Nucleus accumbens (tissue), 56 donors: ENCODE measurements around the gene FAIM.
"Not testable (repeated sequence)": the region's sequence is repeated elsewhere in the genome, so short reads cannot be mapped to it uniquely, and the experiment has no call there.

Experiments used
- DNase-seq, 56 donors: peaks; one replicate each; lab custom pipeline; 2025; lab: John Stamatoyannopoulos, UW

FAIM gene, protein sequence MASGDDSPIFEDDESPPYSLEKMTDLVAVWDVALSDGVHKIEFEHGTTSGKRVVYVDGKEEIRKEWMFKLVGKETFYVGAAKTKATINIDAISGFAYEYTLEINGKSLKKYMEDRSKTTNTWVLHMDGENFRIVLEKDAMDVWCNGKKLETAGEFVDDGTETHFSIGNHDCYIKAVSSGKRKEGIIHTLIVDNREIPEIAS

DNA sequence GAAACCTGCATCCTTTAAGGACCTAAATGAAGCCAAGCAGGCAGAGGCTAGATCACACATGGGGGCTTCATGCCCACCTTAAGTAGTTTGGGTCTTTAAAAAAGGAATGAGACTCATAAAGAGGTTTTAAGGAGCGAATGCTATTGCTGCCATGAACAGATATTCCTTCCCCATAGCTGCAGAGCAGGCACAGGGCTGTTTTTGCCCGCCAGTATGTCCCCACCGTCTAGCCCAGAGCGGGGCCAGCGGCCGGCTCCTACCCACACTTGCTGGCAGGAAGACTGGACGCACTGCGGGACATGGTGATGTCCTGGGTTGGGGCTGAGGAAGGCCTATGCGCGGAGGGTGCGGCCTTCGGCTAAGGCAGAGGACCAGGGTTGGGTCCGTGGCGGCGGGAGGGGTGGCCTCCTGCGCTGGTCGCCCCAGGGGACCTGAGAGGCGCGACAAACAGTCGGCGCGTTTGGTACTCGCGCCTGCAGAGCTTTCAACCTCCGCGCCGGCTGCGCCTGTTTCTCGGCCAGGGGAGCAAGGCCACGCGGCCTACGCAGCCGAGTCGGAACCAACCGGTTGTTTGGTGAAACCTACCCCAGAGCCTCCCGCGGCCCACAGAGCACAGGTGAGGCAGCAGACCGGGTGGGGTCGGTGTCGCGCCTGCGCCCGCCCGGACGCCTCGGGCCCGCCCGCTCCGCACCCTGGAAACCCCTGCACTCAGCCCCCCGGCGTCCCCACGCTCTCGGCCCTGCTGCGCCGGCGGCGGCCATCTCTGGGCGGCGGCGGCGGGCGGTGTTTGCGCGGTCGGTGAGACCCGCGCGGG is at the start of gene FAIM:
TSS of gene FAIM (plus strand) at position 450 of the 814 bp plus-strand sequence. CDS start 10,956 bp downstream, outside the sequence.
- DNase-seq = peak in 51 of 56 donors; percentile 19 to 87 (median 66)

DNA sequence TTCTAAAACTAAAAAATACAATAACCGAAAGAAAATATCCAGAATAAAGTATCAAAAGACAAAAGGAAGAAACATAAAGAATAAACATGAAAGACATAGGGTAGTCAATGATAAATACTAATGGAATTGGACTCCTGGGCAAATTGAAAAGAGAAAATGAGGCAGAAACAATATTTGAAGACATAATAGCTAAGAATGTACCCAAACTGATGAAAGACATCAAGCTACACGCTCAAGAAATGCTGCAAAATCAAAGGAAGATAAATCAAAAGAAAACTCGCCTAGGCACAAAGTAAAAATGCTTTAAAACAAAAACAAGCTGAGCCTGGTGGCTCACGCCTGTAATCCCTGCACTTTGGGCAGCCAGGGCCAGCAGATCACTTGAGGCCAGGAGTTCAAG is 49.4 kb upstream of the FAIM start:
- DNase-seq = no peak

DNA sequence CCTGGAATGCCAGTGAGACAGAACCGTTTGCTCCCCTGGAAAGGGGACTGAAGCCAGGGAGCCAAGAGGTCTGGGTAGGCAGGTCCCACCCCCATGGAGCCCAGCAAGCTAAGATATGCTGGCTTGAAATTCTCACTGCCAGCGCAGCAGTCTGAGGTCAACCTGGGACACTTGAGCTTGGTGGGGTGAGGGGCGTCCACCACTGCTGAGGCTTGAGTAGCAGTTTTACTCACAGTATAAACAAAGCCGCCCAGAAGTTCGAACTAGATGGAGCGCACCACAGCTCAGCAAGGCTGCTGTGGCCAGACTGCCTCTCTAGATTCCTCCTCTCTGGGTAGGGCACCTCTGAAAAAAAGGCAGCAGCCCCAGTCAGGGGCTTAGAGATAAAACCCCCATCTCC is 48.1 kb upstream of the FAIM start:
- no peak for DNase-seq

DNA sequence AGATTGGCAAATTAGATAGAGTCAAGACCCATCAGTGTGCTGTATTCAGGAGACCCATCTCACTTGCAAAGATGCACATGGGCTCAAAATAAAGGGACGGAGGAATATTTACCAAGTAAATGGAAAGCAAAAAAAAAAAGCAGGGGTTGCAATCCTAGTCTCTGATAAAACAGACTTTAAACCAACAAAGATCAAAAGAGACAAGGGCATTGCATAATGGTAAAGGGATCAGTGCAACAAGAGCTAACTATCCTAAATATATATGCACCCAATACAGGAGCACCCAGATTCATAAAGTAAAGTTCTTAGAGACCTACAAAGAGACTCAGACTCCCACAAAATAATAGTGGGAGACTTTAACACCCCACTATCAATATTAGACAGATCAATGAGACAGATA is 45.7 kb upstream of the FAIM start:
- DNase-seq = not testable (repeated sequence)

DNA sequence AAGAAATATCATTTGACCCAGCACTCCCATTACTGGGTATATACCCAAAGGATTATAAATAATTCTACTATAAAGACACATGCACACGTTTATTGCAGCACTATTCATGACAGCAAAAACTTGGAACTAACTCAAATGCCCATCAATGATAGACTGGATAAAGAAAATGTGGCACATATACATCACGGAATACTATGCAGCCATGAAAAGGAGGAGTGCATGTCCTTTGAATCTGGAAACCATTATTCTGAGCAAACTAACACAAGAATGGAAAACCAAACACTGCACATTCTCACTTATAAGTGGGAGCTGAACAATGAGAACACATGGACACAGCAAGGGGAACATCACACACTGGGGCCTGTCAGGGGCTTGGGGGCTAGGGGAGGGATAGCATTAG is 42.3 kb upstream of the FAIM start:
- not testable (repeated sequence) for DNase-seq

DNA sequence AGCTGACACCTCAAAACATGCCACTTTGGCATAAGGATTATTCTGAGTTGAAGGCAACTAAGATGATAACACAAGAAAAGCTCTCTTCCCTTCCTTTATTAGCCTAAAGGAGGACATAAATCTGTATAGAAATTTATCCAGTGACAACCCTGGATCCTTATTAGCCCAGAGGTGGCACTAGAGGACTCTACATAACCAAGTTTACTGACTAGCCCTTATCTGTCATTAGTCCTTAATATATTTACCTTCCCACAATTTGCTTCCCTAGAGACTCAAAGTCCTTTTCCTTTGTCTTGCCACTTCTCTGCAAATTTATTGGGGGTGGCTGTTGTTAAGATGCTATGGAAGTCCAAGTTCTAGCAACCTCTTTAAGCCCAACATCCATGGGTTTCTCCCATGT is 41.2 kb upstream of the FAIM start:
- no peak for DNase-seq

DNA sequence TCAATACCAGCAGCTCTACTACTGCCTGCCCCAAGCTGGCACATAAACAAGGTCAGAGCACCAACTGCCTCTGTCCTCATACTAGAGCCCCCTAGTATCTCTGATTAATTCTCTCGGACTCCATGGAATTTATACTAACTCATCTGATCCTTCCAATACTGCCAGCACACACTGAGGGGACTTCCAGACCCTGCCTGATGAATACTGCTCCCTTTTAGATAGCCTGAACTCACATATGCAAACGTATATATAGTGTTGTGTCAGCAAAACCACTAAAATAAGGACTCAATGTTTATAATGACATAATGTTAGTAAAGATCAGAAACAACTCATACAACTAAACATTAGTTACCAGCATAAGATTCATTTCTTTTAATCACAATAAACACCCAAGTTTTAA is 39.5 kb upstream of the FAIM start:
- DNase-seq = no peak

DNA sequence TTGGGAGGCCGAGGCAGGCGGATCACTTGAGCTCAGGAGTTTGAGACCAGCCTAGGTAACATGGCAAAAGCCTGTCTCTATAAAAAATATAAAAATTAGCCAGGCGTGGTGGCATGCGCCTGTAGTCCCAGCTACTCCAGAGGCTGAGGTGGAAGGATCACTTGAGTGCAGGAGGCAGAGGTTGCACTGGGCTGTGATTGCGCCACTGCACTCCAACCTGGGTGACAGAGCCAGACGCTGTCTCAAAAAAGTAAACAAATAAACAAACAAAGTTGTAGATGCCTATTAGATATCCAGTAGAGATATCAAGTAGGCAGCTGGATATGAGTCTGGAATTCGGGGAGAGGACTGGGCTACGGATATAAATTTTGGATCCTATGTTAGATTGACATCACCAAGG is 38.9 kb upstream of the FAIM start:
- not testable (repeated sequence) for DNase-seq

DNA sequence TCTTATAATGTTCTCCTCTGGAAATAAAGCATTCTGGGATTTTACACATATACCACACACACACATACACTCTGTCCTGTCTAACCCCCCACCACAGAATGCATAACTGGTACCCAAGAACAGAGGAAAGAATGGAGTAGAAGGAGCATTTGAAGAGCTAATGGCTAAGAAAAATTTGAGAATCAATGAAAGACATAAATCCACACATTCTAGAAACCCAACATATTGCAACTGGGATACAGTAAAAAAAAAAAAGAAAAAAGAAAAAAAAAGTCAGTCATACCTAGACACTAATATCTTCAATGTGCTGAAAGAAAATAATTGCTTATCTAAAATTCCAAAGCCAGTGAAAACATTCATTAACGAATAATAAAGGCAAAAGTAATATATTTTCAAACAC is 35.4 kb upstream of the FAIM start:
- DNase-seq = no peak

DNA sequence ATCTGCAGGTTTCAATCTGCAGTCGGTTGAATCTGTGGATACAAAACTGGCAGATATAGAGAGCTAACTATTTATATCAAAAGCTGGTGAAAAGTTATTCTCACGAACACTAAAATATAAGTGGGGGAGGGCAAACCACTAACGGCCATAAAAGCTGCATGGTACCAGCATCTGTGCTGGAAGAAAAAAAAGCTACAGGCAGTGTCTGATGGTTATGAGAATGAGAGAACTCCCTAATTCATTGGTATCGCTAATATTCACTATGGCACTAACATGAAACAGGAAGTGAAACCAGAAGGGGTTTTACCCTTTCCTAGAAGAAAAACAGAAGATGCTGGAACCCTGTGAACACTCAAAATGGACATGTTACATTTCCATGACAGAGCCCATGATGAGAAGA is 30.4 kb upstream of the FAIM start:
- DNase-seq = no peak

DNA sequence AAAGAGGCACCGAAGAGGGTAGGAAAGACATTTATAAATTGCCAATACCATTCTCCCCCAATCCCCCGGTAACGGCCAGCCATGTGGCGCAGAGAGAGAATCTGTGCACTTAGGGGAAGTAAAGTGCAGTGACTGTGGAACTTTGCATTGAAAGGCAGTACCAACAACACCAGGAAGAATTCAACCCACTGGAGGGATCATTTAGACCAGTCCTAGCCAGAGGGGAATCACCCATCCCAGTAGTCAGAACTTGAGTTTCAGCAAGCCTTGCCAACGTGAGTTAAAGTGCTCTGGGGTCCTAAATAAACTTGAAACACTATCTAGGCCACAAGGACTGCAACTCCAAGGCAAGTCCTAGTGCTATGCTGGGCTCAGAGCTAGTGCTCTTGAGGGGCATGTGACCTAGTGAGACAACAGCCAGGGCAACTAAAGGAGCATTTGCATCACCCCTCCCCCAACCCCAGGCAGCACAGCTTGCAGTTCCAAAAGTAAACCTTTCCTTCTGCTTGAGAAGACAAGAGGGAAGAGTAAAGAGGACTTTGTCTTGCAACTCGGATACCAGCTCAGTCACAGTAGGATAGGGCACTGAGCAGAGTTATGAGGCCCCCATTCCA is 29.5 kb upstream of the FAIM start:
- DNase-seq = no peak

DNA sequence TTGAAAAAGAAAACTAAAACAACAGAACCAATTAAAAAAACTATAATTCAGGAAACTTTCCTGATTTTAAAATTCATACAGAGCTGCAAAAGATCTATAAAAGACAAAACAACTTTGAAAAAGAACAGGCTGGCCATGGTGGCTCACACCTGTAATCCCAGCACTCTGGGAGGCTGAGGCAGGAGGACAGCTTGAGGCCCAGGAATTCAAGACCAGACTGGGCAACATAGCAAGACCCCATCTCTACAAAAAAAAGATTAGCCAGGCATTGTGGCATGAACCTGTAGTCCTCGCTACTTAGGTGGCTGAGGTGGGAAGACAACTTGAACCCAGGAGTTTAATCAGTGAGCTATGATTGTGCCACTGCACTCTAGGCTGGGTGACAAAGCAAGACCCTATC is 21.2 kb upstream of the FAIM start:
- DNase-seq = no peak

DNA sequence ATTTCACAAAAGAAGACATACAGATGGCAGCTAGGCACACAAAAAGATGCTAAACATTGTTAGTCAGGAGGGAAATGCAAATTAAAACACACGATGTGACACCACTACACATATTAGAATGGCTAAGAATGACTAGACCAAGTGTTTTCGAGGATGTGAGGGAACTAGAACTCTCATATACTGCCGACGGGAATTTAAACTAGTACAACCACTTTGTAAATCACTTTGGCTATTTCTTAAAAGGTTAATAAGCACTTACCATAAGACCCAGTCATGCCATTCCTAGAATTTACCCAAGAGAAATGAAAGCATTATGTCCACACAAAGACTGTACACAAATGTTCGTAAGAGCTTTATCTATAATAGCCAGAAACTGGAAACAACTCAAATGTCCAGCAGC is 20.1 kb upstream of the FAIM start:
- no peak for DNase-seq

DNA sequence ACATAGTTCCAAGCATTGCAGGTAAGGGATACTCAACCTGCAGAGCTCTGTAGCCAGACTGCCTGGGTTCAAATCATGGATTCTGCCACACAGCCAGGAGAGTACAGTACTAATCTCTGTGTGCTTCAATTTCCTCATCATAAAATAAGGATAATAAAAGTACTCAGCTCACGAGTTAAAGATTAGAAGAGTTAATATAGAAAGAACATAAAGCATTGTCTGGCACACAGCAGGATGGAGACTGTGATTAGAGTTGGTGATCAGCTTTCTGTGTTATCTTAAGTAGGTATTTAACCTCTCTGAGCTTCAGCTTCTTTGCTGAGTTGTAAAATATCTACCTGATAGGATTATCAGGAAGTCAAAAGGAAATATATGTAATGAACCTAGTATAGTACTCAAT is 17.2 kb upstream of the FAIM start:
- no peak for DNase-seq

DNA sequence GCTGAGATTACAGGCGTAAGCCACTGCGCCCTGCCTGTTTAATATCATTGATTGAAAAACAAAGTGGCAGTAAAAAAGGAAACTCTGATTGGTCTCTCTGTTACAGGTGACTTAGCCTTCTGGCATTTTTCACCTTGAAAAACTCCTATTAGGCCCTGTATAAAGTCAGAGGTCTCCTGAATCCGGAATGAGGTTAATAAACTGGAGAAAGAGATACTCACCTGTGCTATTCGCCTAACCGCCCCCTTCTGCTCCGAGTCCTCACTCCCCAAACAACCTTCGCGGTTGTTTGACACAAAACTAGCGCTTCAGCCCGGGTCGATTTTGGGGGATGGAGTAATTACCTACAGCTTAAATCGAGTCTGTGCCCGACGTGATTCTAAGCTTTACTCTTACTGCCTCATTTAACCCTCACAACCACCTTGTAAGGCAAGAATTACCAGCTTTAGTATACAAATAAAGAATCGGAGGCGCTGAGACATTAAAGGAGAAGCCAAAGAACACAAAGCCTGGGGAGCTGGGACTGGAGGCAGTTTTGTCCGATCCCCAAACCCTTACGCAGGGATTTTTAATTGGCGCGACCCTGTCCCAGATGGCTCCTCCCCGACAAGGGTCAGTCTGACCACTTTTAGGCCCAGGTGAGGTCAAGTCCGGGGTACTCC is 15.0 kb upstream of the FAIM start:
- no peak for DNase-seq

DNA sequence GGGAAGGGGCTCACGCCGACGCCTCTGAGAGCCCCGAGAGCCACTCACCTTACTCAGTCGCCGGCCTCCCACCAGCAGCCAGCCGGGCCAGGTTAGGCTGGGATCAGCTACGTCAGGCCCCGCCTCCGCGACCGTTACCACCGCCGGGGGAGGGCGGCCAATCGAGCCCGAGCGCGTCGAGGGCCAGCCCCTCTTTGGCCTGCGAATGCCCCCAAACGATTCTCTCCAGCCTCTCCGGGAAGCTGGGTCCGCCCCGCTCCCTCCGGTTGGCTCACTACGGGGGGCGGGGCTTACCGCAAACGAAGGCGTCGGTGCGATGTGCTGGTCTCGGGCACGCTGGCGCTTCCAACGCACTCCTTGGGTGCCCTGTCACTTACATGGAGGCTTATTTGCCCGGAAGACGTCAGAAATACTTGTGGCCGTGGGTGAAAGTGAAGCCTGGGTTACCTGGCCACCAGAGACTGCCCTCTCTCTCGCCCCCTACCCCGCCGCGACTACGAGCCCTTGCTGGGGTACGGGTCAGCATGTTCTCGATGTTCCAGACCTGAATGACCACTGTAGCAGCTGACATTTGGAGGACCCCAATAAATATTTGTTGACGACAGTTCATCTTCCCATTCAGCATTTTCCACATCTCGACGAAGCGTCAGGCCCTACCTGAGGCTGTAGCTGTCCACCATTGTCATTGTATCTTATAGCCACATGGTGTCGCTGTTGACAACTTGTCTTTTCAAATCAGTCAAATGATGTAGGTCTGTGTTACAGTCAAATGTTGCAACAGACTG is 14.2 kb upstream of the FAIM start, which contains the start of gene CEP70:
TSS of gene CEP70 (minus strand) at position 111 of the 785 bp plus-strand sequence. CDS start 21,333 bp downstream, outside the sequence.
- DNase-seq = no peak

DNA sequence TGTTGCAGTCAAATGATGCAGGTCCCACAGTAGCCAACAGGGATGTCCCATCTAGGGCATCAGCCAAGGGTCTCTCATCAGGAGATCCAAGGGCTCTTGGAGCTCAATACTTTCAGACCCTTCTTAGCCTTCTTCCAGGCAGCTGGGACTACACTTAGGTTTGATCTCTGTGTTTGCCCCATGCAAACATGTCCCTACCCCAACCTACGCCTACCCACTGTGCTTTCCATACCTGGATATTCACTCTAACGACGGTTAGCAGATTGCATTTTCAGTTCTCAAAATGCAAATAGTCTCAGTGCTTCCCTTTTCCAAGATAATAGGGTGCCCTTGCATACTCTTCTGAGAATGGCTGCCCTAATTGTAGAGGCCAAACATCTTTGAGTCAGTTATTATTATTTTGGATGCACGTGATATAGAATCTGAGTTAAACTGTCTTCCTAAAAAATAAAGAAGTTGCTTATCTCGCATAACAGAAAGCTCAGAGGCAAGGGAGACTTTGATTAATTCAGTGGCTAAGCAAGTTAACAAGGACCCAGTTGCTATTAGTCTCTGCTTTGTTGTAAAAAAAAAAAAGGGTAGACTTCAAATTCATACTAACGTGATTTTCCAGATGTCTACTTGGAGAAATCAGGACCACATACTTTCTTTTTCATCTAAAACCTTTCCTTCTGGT is 13.5 kb upstream of the FAIM start:
- no peak for DNase-seq

DNA sequence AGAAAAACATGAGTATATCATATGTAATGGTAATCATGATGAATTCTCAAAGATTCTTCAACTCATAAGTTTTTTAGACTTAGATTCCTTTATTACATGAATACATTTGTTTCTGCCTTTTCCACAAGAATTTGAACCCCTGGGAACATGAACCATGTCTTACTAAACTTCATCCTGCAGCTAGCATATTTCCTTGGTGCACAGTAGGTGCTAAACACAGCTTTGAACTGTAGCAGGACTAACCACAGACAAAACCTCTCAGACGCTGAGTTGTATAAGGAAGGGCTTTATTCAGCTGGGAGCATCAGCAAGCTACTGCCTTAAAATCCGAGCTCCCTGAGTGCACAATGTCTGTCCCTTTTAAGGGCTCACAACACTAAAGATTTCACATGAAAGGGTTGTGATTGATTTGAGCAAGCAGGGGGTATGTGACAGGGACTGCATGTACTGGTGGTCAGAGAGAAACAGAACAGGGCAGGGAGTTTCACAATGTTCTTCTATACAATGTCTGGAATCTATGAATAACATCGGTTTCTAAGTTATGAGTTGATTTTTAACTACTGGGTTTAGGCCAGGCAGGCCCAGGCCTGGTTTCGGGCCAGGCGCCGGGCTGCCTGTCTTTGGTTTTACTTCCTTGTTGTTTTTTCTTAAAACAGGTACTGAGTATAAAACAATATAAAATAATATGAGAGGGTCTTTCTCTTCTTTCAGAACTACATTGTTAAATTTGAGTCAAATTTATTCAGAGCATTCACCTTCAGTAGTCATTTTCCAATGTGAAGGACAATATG is 11.2 kb upstream of the FAIM start:
- not testable (repeated sequence) for DNase-seq

DNA sequence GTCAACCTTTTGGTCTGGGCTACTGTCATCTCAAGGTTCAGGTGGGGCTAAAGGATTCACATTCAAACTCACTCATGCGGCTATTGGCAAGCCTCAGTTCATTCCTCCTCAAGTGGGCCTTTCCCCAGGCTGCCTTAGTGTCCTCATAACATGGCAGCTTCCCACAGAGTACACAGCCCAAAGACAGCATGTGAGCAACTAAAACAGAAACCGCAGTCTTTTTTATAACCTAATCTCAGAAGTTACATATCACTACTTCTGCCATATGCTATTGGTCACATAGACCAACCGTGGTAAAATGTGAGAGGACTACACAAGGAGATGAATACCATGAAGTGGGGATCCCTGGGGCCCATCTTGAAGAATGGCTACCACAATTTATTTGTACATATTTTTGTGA is 10.0 kb upstream of the FAIM start:
- no peak for DNase-seq
